GM12878 (cell line): ENCODE measurements around the gene SLC12A1. TPM values are rescaled to one million over a fixed set of nuclear protein-coding genes. Genes with fewer than 3 reads are reported as not detected.

ENCODE experiments used
- ATAC-seq: fragments of 200-7000 bp; cut with Tn5 transposase; 3 replicates; pipeline ENCODE4 v1.9.1; 2020; ENCODE audit warnings: mild to moderate bottlenecking, moderate library complexity
- BruUV-seq: library from RNA; stranded (reverse); fragments of 400-500 nt; replicated peaks from 2 replicates; lab custom pipeline; 2021; lab: Mats Ljungman, UMichigan
- CTCF ChIA-PET: fragments of 300-600 bp; sonication (Branson Sonifier 250); formaldehyde crosslinking; extraction: SDS; loops from one replicate; lab custom pipeline; 2021; ENCODE audit warnings: inconsistent platforms; lab: Yijun Ruan, JAX
- POLR2A ChIA-PET: fragments of 350-600 bp; formaldehyde crosslinking; extraction: SDS; loops from one replicate; lab custom pipeline; 2021; ENCODE audit warnings: inconsistent platforms; lab: Charles Lee
- RAD21 ChIA-PET: fragments of 300-600 bp; sonication (Branson Sonifier 250); formaldehyde crosslinking; loops from one replicate; lab custom pipeline; 2023; ENCODE audit warnings: antibody characterized with exemption; ENCODE audit not compliant: unreplicated experiment; lab: Charles Lee
- SMC1A ChIA-PET: fragments of 300-600 bp; sonication (Branson Sonifier 250); formaldehyde crosslinking; loops from one replicate; lab custom pipeline; 2023; ENCODE audit not compliant: unreplicated experiment, uncharacterized antibody; lab: Charles Lee
- DNase-seq: peaks from one replicate; pipeline ENCODE4 v3.0.0-alpha.2; 2011; ENCODE audit warnings: low read depth, low spot score
- FAIRE-seq: peaks from 3 replicates; lab custom pipeline; 2011; peaks lifted over from hg19 to GRCh38; lab: Jason Lieb, UNC
- H2AFZ ChIP-seq: 2 replicates; pipeline ENCODE4 v1.6.0; 2011; ENCODE audit warnings: low read depth, low read length, control low read depth; ENCODE audit not compliant: control insufficient read depth
- H3K27ac ChIP-seq: 2 replicates; pipeline ENCODE4 v1.5.1; 2011; ENCODE audit warnings: control low read depth; ENCODE audit not compliant: control insufficient read depth, insufficient read depth
- H3K27me3 ChIP-seq, 2 experiments: replicated peaks in 1 of 2; 2 replicates each; pipeline versions ENCODE4 v1.6.0 to v1.6.1; 2011; ENCODE audit warnings: low read length in 1 of 2; ENCODE audit not compliant: control insufficient read depth in 2 of 2, insufficient read depth in 2 of 2
- H3K36me3 ChIP-seq, 2 experiments: 2 replicates each; pipeline ENCODE4 v1.5.1; 2011; ENCODE audit warnings: low read length in 1 of 2; ENCODE audit not compliant: control insufficient read depth in 2 of 2, insufficient read depth in 2 of 2
- H3K4me1 ChIP-seq: 2 replicates; pipeline ENCODE4 v1.6.1; 2011; ENCODE audit warnings: mild to moderate bottlenecking, low read length, moderate library complexity, mixed read lengths; ENCODE audit not compliant: control insufficient read depth, insufficient read depth
- H3K4me2 ChIP-seq: 2 replicates; pipeline ENCODE4 v1.6.0; 2011; ENCODE audit warnings: control low read depth; ENCODE audit not compliant: control insufficient read depth, insufficient read depth
- H3K4me3 ChIP-seq: fragments of 200-600 bp; sonication (generic); 2 replicates; pipeline ENCODE4 v1.5.1; 2016
- H3K79me2 ChIP-seq: 2 replicates; pipeline ENCODE4 v1.6.0; 2011; ENCODE audit warnings: low read length; ENCODE audit not compliant: control insufficient read depth, insufficient read depth
- H3K9ac ChIP-seq: 2 replicates; pipeline ENCODE4 v1.8.0; 2011; ENCODE audit warnings: low read length, control low read depth, mixed read lengths; ENCODE audit not compliant: control insufficient read depth, insufficient read depth
- H3K9me3 ChIP-seq: replicated peaks from 3 replicates; pipeline ENCODE4 v1.5.1; 2011; ENCODE audit warnings: mild to moderate bottlenecking, low read length; ENCODE audit not compliant: control insufficient read depth, insufficient read depth
- H4K20me1 ChIP-seq: 2 replicates; pipeline ENCODE4 v1.6.0; 2011; ENCODE audit not compliant: control insufficient read depth, insufficient read depth
- ASH2L ChIP-seq: fragments of 300-600, 200-600 bp; sonication (generic); IDR thresholded peaks from 2 replicates; pipeline ENCODE4 v1.6.1; 2017; ENCODE audit warnings: low read depth, mild to moderate bottlenecking, borderline replicate concordance
- BCL11A ChIP-seq: IDR thresholded peaks from 2 replicates; pipeline ENCODE4 v1.6.1; 2011; ENCODE audit warnings: low read depth, low read length
- CTCF ChIP-seq, 3 experiments: IDR thresholded peaks in 2 of 3; conservative IDR thresholded peaks in 1 of 3; 2 replicates each; pipeline ENCODE4 v1.5.1; 2011; ENCODE audit warnings: low read depth in 3 of 3, low read length in 3 of 3, mild to moderate bottlenecking in 3 of 3, control low read depth in 2 of 3, moderate library complexity in 2 of 3, inconsistent platforms in 1 of 3, mixed read lengths in 1 of 3; ENCODE audit not compliant: control insufficient read depth in 2 of 3, insufficient read depth in 1 of 3; ENCODE audit errors: extremely low read depth in 1 of 3
- HCFC1 ChIP-seq: fragments of 150-350 bp; IDR thresholded peaks from 2 replicates; pipeline ENCODE4 v1.6.1; 2014; ENCODE audit warnings: low read length
- POU2F2 ChIP-seq: IDR thresholded peaks from 3 replicates; pipeline ENCODE4 v1.6.1; 2011; ENCODE audit warnings: low read depth, mild to moderate bottlenecking, low read length, borderline replicate concordance
- RCOR1 ChIP-seq: conservative IDR thresholded peaks from 2 replicates; pipeline ENCODE4 v1.6.1; 2012; ENCODE audit warnings: low read depth, low read length, improper control_type of control experiment
- SKIL ChIP-seq: fragments of 450-650 bp; IDR thresholded peaks from 2 replicates; pipeline ENCODE4 v1.6.1; 2017; ENCODE audit warnings: mild to moderate bottlenecking, low read depth, inconsistent platforms; ENCODE audit not compliant: poor library complexity, severe bottlenecking
- SMC3 ChIP-seq: IDR thresholded peaks from 2 replicates; pipeline ENCODE4 v1.6.1; 2011; ENCODE audit warnings: low read length, improper control_type of control experiment, borderline replicate concordance
- SP1 ChIP-seq: IDR thresholded peaks from one replicate; pipeline ENCODE4 v1.6.1; 2011; ENCODE audit warnings: low read depth, low read length
- ZNF207 ChIP-seq: fragments of 450-650 bp; IDR thresholded peaks from 2 replicates; pipeline ENCODE4 v1.6.1; 2014; ENCODE audit warnings: antibody characterized with exemption, mild to moderate bottlenecking, borderline replicate concordance
- WGBS: methylation state at CpG from one replicate; pipeline ENCODE4 v1.1.6; 2016; ENCODE audit warnings: low lambda C conversion rate; ENCODE audit not compliant: insufficient replicate concordance, insufficient coverage; ENCODE audit errors: missing lambda C conversion rate; 5-methylcytosine and 5-hydroxymethylcytosine counted together
- in situ Hi-C: fragments of 300-500 bp; cut with MboI; formaldehyde crosslinking; loops from 9 replicates; pipeline ENCODE4 v1.14.3; 2018; ENCODE audit warnings: mixed read lengths
- intact Hi-C: fragments of 100-400 bp; cut with micrococcal nuclease; formaldehyde crosslinking; loops from one replicate; pipeline ENCODE4 v1.14.2; 2022; ENCODE audit not compliant: unreplicated experiment
- polyA plus RNA-seq, 11 experiments: library from polyadenylated mRNA; depleted of rRNA in 4 of 11; unstranded in 6 of 11; stranded (reverse) in 5 of 11; fragments of >200 nt; fragmentation: Nextera tagmentation in 4 of 11; fragmentation: Illumina TruSeq in 1 of 11; extraction: Ambion mirVana in 4 of 11; extraction: Trizol in 1 of 11; gene quantifications; 1 replicate in 1 of 11; 2 replicates in 10 of 11; pipeline versions ENCODE4 v1.2.1 to v1.2.3, GENCODE V29; 2011 to 2016; ENCODE audit warnings: inconsistent platforms in 2 of 11, missing spikeins in 2 of 11, low read depth in 1 of 11
- total RNA-seq, 4 experiments: library from RNA; depleted of rRNA in 3 of 4; stranded (reverse); fragments of >200 nt in 3 of 4; fragmentation: Illumina TruSeq in 1 of 4; extraction: Trizol in 1 of 4; gene quantifications; 2 replicates each; pipeline versions ENCODE4 v1.2.1 to v1.2.3, GENCODE V29; 2013 to 2021

SLC12A1 gene
- total and polyA plus RNA-seq, 10 of the 15 experiments (the other 5 are each of a cell fraction or from before 2014, with no cell fraction given) = under 0.01 TPM; not detected in 9

DNA sequence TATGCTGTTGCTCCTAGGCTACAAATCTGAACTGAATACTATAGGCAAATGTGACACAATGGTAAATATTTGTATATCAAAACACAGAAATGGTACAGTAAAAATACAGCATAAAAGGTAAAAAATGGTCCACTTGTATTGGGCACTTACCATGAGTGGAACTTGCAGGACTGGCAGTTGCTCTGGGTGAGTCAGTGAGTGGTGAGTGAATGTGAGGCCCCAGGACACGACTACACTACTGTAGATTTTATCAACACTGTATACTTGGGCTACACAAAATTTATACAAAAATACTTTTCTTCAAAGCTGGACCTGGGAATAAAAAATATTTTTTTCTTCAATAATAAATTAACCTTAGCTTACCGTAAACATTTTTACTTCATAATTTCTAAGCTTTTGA is 83.5 kb downstream of the SLC12A1 start:
- 54% methylated on average over 2 of the region's 2 CpGs for WGBS
- no peaks in the 10 kb centered on the region for H3K79me2 ChIP-seq
- RAD21 ChIA-PET = interaction anchor here (1.1 to 1.2 kb wide), 2 partner anchors 63 to 1093 kb away, joined by 3 read pairs; no protein-coding TSS in a partner anchor
- H3K4me2 ChIP-seq = no peak overlapping the region
- H3K9ac ChIP-seq = no peak overlapping the region
- no peaks in the 10 kb centered on the region for H4K20me1 ChIP-seq
- POLR2A ChIA-PET = no interaction called here
- no peaks in the 10 kb centered on the region for H3K9me3 ChIP-seq
- no peak overlapping the region for H2AFZ ChIP-seq
- no peak overlapping the region for H3K4me3 ChIP-seq
- no peaks in the 10 kb centered on the region for H3K27me3 ChIP-seq
- no peaks in the 10 kb centered on the region for H3K36me3 ChIP-seq
- H3K4me1 ChIP-seq = no peaks in the 10 kb centered on the region
- SMC1A ChIA-PET = interaction anchor here (0.9 to 1.2 kb wide), 2 partner anchors 41 to 1093 kb away, joined by 3 read pairs; no protein-coding TSS in a partner anchor
- in situ Hi-C loops = loop anchor here (10.0 kb wide), 1 partner anchor 1095 kb away; no protein-coding TSS in a partner anchor
- CTCF ChIA-PET = interaction anchor here (0.7 to 8.8 kb wide), 6 partner anchors 14 to 1765 kb away, joined by 3 to 78 read pairs (median 4); no protein-coding TSS in a partner anchor
- intact Hi-C loops = loop anchor here (5.0 kb wide), 1 partner anchor 1092 kb away; no protein-coding TSS in a partner anchor
- no peak for ATAC-seq
- no TSS peak for BruUV-seq
- FAIRE-seq = no peak
- no peak for DNase-seq
- H3K27ac ChIP-seq = no peak overlapping the region
- no peak for TF ChIP-seq POU2F2
- TF ChIP-seq CTCF (IDR thresholded peaks at IDR 0.05 in 2 of 3, conservative IDR thresholded peaks at IDR 0.05 in 1 of 3; ENCODE audit: control insufficient read depth in 2 of 3, extremely low read depth in 1 of 3, insufficient read depth in 1 of 3, low read depth in 3 of 3, low read length in 3 of 3) = no peak
- no peak for TF ChIP-seq HCFC1
- TF ChIP-seq ASH2L = no peak
- no peak for TF ChIP-seq ZNF207
- no peak for TF ChIP-seq RCOR1
- no peak for TF ChIP-seq SKIL
- TF ChIP-seq BCL11A = no peak
- no peak for TF ChIP-seq SMC3
- no peak for TF ChIP-seq SP1
